ENCODE data around the gene CYFIP2. TPM values are rescaled to one million over a fixed set of nuclear protein-coding genes. Genes with fewer than 3 reads are reported as not detected.

Gene CYFIP2
- total and polyA plus RNA-seq, 10 of the 15 experiments (the other 5 are each of a cell fraction or from before 2014, with no cell fraction given), result 43.4 to 173 (median 96.0) TPM

DNA sequence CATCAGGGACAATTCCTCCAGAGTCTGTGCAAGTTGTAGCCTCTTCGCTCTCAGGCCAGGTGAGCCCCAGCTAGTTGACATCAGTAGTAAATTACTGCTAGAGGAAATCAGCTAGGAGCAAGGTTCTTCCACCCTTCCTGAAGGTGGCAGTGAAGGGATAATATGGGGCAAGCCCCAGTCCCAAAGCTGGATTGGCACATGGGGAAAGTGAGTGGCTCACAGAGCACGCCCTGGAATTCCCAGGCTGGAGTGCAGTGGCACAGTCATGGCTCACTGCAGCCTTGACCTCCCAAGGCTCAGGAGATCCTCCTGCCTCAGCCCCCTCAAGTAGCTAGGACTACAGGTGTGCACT, 82.1 kb downstream of the CYFIP2 start (continued):
- no peak for TF ChIP-seq MYC (IDR thresholded peaks at IDR 0.05; ENCODE audit: insufficient read depth, insufficient read length, insufficient replicate concordance, low read length, severe bottlenecking)
- TF ChIP-seq, protein P1, sequence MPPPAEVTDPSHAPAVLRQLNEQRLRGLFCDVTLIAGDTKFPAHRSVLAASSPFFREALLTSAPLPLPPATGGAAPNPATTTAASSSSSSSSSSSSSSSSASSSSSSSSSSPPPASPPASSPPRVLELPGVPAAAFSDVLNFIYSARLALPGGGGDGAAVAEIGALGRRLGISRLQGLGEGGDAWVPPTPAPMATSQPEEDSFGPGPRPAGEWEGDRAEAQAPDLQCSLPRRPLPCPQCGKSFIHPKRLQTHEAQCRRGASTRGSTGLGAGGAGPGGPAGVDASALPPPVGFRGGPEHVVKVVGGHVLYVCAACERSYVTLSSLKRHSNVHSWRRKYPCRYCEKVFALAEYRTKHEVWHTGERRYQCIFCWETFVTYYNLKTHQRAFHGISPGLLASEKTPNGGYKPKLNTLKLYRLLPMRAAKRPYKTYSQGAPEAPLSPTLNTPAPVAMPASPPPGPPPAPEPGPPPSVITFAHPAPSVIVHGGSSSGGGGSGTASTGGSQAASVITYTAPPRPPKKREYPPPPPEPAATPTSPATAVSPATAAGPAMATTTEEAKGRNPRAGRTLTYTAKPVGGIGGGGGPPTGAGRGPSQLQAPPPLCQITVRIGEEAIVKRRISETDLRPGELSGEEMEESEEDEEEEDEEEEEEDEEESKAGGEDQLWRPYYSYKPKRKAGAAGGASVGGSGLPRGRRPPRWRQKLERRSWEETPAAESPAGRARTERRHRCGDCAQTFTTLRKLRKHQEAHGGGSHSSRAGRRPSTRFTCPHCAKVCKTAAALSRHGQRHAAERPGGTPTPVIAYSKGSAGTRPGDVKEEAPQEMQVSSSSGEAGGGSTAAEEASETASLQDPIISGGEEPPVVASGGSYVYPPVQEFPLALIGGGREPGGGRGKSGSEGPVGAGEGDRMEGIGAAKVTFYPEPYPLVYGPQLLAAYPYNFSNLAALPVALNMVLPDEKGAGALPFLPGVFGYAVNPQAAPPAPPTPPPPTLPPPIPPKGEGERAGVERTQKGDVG (CRISPR knock-in tag; IDR thresholded peaks at IDR 0.05), result no peak
- TF ChIP-seq, protein P2, sequence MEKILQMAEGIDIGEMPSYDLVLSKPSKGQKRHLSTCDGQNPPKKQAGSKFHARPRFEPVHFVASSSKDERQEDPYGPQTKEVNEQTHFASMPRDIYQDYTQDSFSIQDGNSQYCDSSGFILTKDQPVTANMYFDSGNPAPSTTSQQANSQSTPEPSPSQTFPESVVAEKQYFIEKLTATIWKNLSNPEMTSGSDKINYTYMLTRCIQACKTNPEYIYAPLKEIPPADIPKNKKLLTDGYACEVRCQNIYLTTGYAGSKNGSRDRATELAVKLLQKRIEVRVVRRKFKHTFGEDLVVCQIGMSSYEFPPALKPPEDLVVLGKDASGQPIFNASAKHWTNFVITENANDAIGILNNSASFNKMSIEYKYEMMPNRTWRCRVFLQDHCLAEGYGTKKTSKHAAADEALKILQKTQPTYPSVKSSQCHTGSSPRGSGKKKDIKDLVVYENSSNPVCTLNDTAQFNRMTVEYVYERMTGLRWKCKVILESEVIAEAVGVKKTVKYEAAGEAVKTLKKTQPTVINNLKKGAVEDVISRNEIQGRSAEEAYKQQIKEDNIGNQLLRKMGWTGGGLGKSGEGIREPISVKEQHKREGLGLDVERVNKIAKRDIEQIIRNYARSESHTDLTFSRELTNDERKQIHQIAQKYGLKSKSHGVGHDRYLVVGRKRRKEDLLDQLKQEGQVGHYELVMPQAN (conservative IDR thresholded peaks at IDR 0.05), result no peak
- TF ChIP-seq, protein P3, sequence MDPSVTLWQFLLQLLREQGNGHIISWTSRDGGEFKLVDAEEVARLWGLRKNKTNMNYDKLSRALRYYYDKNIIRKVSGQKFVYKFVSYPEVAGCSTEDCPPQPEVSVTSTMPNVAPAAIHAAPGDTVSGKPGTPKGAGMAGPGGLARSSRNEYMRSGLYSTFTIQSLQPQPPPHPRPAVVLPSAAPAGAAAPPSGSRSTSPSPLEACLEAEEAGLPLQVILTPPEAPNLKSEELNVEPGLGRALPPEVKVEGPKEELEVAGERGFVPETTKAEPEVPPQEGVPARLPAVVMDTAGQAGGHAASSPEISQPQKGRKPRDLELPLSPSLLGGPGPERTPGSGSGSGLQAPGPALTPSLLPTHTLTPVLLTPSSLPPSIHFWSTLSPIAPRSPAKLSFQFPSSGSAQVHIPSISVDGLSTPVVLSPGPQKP (IDR thresholded peaks at IDR 0.05; ENCODE audit: low read depth, low read length), result no peak
- TF ChIP-seq, protein P4, sequence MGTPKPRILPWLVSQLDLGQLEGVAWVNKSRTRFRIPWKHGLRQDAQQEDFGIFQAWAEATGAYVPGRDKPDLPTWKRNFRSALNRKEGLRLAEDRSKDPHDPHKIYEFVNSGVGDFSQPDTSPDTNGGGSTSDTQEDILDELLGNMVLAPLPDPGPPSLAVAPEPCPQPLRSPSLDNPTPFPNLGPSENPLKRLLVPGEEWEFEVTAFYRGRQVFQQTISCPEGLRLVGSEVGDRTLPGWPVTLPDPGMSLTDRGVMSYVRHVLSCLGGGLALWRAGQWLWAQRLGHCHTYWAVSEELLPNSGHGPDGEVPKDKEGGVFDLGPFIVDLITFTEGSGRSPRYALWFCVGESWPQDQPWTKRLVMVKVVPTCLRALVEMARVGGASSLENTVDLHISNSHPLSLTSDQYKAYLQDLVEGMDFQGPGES (IDR thresholded peaks at IDR 0.05), result no peak
